Spinal cord (tissue), 10 donors: ENCODE measurements around the gene SLC26A5. TPM values are rescaled to one million over a fixed set of nuclear protein-coding genes. Genes with fewer than 3 reads are reported as not detected.

ENCODE experiments used
- DNase-seq, 6 donors: peaks; one replicate each; pipeline versions ENCODE4 v3.0.0 to v3.0.0-alpha.2; 2013 to 2015; ENCODE audit warnings: low spot score in 6 of 6, low read depth in 4 of 6
- H3K27ac ChIP-seq: one replicate; pipeline ENCODE4 v1.5.1; 2013; ENCODE audit warnings: low read depth, low read length, control low read depth
- H3K27me3 ChIP-seq: one replicate; pipeline ENCODE4 v1.6.1; 2013; ENCODE audit warnings: low read length; ENCODE audit not compliant: control insufficient read depth, insufficient read depth
- H3K36me3 ChIP-seq: one replicate; pipeline ENCODE4 v1.6.1; 2013; ENCODE audit warnings: low read length; ENCODE audit not compliant: control insufficient read depth, insufficient read depth
- H3K4me1 ChIP-seq: one replicate; pipeline ENCODE4 v1.6.1; 2013; ENCODE audit warnings: low read length; ENCODE audit not compliant: control insufficient read depth, insufficient read depth
- H3K4me3 ChIP-seq: one replicate; pipeline ENCODE4 v1.5.1; 2013; ENCODE audit warnings: low read depth, low read length, control low read depth
- H3K9me3 ChIP-seq: one replicate; pipeline ENCODE4 v1.6.1; 2013; ENCODE audit warnings: low read length; ENCODE audit not compliant: control insufficient read depth, insufficient read depth
- WGBS: methylation state at CpG from one replicate; pipeline ENCODE4 v1.1.5; 2013; ENCODE audit warnings: missing lambda C conversion rate; ENCODE audit not compliant: insufficient coverage; 5-methylcytosine and 5-hydroxymethylcytosine counted together
- polyA plus RNA-seq, 2 donors: library from polyadenylated mRNA; unstranded; fragments of 120-200 nt; gene quantifications; one replicate each; pipeline ENCODE4 v1.2.1, GENCODE V29; 2013; ENCODE audit not compliant: insufficient read length in 2 of 2
- total RNA-seq, 2 donors: library from RNA; depleted of rRNA in 1 of 2; stranded (reverse); fragments of 120-200 nt in 1 of 2; fragments of >200 nt in 1 of 2; gene quantifications; one replicate each; pipeline versions ENCODE4 v1.2.3 to v1.2.4, GENCODE V29; 2013 to 2014
- donor health status: healthy.

SLC26A5 gene
- total and polyA plus RNA-seq, 4 donors: 0.30 to 0.99 (median 0.60) TPM

DNA sequence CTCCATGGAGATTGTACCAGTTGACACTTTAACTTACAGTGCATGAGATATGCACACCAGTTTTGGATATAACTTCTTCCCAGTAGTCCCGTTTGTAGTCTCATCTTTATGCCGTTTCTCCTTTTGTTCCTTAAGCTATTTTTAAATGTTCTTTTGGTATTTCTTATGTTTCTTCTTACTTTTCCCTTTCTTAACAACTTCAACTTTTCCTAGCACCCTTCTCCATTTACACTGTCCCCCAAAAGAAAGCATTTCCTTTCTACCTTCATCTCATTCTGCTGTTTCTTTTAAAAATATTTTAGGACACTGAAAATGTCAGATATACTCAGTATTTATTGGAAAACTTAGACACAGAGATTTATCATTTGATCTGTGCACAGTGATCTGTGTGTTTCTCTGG lies 97.0 kb downstream of the SLC26A5 start:
- DNase-seq: no peak
- WGBS: no CpG with 5 or more reads among the region's 2 CpGs
- H3K4me3 ChIP-seq: peak overlapping the region; percentile 97

DNA sequence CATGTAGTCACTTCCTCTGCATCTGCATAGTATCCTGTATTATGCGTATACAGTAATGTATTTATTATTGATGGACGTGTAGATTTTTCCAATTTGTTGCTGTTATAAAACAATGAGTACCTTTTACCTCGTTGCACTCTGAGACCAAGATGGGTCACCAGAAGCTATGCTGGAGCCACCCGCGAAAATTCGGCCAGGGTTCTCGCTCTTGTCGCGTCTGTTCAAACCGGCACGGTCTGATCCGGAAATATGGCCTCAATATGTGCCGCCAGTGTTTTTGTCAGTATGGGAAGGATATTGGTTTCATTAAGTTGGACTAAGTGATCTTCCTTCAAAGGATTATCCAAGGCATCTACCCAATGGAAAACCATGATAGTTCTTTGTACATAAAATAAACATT lies 97.6 kb downstream of the SLC26A5 start:
- H3K4me3 ChIP-seq: peak overlapping the region; percentile 97
- peaks cover 6% of the 10 kb centered on the region for H3K36me3 ChIP-seq
- DNase-seq: no peak
- H3K27ac ChIP-seq: no peak overlapping the region
- no peaks in the 10 kb centered on the region for H3K27me3 ChIP-seq
- H3K9me3 ChIP-seq: no peaks in the 10 kb centered on the region
- peaks cover 8% of the 10 kb centered on the region for H3K4me1 ChIP-seq
- WGBS: 27% methylated on average over 7 of the region's 13 CpGs

More for the DNA sequence above, 97.0 kb downstream of the SLC26A5 start:
- no peaks in the 10 kb centered on the region for H3K9me3 ChIP-seq
- H3K27me3 ChIP-seq: no peaks in the 10 kb centered on the region
- peaks cover 8% of the 10 kb centered on the region for H3K4me1 ChIP-seq
- H3K36me3 ChIP-seq: peaks cover 6% of the 10 kb centered on the region
- H3K27ac ChIP-seq: no peak overlapping the region

DNA sequence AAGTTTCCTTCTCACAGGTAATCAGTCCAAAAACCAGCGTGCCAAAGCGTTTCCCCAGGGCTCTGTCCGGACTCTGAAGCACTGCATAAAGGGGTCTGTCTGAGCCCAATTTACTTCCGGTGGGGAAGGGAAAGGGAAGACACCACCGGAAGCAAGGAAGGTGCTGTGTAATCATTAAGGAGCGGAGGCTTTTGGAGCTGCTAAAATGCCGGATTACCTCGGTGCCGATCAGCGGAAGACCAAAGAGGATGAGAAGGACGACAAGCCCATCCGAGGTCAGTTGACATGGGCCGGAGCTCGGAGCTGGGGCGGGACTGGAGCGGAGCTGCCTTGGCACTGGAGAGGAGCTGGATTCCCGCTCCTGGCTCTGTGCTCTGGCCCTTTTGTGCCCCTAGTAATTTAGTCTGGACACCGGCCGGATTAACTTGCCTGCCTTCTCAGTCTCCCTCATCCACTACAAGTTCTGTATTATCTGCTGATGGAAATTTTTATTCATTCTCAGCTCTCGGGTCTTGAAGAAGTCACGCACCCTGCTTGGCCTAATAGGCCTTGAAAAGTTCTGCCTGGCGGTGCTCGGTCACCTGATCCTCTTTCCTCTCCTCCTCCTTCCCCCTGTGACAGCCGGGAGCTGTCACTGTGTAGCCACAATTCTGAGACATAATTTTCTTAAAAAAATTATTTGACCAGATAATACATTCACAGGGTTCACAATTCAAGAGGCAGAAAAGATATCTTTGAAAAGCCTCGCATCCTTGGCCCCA lies 98.3 kb downstream of the SLC26A5 start, which contains the start of gene PSMC2:
TSS of gene PSMC2 (plus strand) at position 137 of the 761 bp plus-strand sequence. CDS start at position 206, 69 bp downstream.
- peaks cover 3% of the 10 kb centered on the region for H3K36me3 ChIP-seq
- H3K9me3 ChIP-seq: no peaks in the 10 kb centered on the region
- H3K27ac ChIP-seq: peak within 1 kb of the TSS; percentile 96
- H3K4me1 ChIP-seq: peaks cover 14% of the 10 kb centered on the region
- no peaks in the 10 kb centered on the region for H3K27me3 ChIP-seq
- peak; percentile 90 to 98 (median 96) for DNase-seq
- WGBS: 0% methylated on average over 22 of the region's 25 CpGs
- peak within 1 kb of the TSS; percentile 97 for H3K4me3 ChIP-seq

DNA sequence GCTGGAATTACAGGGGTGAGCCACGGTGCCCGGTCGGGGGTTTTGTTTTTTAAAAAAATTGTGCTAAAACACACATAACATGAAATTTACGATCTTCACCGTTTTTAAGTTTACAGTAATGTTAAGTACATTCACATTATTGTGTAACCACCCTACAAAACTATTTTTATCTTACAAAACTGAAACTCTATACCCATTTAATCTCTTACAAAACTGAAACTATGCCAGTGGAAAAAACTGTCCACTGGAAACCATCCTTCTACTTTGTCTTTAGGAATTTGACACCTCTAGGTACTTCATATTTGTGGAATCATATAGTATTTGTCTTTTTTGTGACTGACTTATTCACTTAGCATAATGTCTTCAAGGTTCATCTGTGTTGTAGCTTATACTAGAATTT lies 99.6 kb downstream of the SLC26A5 start:
- Histone ChIP-seq H3K27me3 (no peaks in the 10 kb centered on the region), H3K4me3 (no peak overlapping the region), H3K4me1 (peaks cover 14% of the 10 kb centered on the region), H3K9me3 (no peaks in the 10 kb centered on the region), H3K36me3 (no peaks in the 10 kb centered on the region), H3K27ac (no peak overlapping the region)
- WGBS: 93% methylated on average over 3 of the region's 5 CpGs
- DNase-seq: no peak

DNA sequence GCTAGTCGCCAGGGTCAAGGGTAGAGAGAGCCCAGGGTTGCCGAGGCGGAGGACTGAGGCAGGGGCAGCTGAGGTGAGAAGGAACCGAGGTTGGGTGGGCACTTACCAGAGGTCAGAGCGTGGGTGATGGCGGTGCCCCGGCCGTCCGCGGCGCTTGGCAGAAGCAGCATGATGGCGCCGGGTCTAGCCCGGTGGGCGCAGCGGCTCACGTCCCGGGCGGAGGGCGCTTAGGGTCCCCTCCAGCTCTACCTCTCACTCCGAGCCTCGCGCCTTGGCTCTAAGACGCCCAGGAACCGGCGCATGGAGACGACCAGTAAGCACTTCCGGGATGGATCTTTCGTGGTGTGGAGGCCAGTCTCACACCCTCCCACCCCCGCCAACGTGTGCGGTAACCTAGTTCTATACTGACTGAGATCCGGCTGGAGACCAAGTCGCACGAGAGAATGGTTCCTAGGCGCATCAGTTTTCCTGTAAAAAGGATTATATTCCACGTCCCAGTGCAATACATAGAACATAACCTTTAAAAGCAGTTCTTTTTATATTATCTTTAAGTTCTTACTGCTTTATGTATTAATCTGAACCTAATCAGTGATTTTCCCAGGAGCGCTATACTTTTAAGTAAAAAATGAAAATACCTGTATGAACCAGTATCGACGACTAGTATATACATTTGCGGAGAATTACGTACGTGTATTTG lies 101.4 kb downstream of the SLC26A5 start, which contains the start of gene DNAJC2:
TSS of gene DNAJC2 (minus strand) at position 315 of the 697 bp plus-strand sequence. CDS start at position 170, 145 bp downstream.
- WGBS: under 1% methylated on average over 33 of the region's 43 CpGs
- peak within 1 kb of the TSS; percentile 78 for H3K27ac ChIP-seq
- H3K4me3 ChIP-seq: peak within 1 kb of the TSS; percentile 87
- no peaks in the 10 kb centered on the region for H3K9me3 ChIP-seq
- peaks cover 12% of the 10 kb centered on the region for H3K4me1 ChIP-seq
- H3K27me3 ChIP-seq: no peaks in the 10 kb centered on the region
- peaks cover 4% of the 10 kb centered on the region for H3K36me3 ChIP-seq
- DNase-seq: peak; percentile 82 to 98 (median 88)

DNA sequence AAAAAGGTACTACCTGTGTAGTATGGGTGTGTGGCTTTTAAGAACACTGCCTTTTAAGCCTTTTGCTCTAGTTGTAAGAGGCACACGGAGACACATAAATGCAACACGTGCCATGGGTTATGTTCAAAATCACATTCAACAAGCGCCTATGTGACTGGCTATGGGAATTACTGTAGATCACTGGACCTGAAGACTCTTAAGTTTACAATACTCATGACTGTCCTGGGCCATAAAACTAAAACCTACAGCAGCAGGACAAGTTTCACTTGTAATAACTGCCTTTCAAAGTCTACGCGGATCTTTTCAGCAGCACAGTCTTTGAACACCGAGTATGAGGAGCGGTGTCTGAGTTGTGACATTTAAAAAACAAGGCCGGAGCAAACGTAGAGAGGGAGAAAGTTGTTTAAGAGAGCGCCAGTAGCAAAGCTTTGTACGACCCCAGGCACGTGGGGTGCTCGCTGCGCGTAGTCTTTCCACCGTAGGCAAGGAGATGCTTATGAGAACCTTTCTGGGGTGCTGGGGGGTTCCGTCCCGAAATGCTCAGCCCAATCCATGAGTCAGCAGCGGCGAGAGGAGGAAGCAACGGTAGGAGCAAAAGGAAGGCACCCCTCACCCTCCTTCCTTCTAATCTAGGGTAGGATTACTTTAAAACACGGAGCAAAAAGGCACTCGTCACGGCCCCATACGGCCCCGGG lies 102.1 kb downstream of the SLC26A5 start:
- Histone ChIP-seq H3K9me3 (no peaks in the 10 kb centered on the region), H3K27ac (peak overlapping the region; percentile 78), H3K4me3 (peak overlapping the region; percentile 87), H3K36me3 (peaks cover 7% of the 10 kb centered on the region), H3K4me1 (peaks cover 9% of the 10 kb centered on the region), H3K27me3 (no peaks in the 10 kb centered on the region)
- DNase-seq: peak in 2 of 6 donors; percentile 21 to 33
- WGBS: 0% methylated on average over 20 of the region's 26 CpGs

- H3K27me3 ChIP-seq: no peaks in the 10 kb centered on the region
- H3K4me1 ChIP-seq: peaks cover 6% of the 10 kb centered on the region
- peaks cover 10% of the 10 kb centered on the region for H3K36me3 ChIP-seq
- no peak overlapping the region for H3K27ac ChIP-seq
- no peaks in the 10 kb centered on the region for H3K9me3 ChIP-seq
- peak overlapping the region; percentile 87 for H3K4me3 ChIP-seq
- DNase-seq: no peak
These were observed 102.7 kb downstream of the SLC26A5 start for GRCh38 chr7:103343332-103343731.

DNA sequence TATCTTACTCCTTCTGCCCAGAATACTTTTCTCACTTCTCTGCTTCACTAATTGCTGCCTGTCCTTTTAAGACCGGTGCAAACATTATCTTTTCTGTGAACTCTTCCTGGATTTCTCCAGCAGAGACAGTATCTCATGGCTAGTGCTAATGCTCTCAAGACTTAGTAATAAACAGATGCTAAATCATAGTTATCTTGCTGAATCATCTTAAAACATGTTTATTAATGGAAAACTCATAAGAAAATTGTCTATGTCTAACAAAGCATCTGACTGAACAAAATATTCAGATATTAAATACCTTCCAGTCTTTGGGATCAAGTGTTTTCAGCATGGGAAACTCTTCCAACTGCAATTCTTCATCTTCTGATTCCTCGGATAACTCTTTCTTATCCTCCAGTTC lies 104.5 kb downstream of the SLC26A5 start:
- WGBS: 100% methylated on average over 1 of the region's 2 CpGs
- H3K27ac ChIP-seq: no peak overlapping the region
- H3K4me3 ChIP-seq: no peak overlapping the region
- peaks cover 11% of the 10 kb centered on the region for H3K36me3 ChIP-seq
- peaks cover 5% of the 10 kb centered on the region for H3K4me1 ChIP-seq
- DNase-seq: no peak
- H3K27me3 ChIP-seq: no peaks in the 10 kb centered on the region
- H3K9me3 ChIP-seq: no peaks in the 10 kb centered on the region

DNA sequence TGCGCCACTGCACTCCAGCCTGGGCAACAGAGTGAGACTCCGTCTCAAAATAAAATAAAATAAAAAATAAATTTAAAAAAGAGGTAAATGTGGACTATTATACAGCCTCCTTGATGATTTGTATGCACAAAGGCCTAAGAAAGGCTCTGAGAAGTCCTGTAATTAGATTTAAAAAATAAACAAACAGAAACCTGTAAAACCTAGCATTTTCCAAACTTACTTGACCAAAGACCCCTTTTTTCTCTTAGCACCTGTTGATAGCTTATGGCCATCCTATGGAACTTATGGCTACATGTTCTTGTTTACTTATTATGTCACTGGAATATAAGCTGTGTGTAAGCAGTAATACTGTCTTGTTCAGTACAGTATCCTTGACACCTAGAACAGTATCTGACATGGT lies 107.1 kb downstream of the SLC26A5 start:
- Histone ChIP-seq H3K27me3 (no peaks in the 10 kb centered on the region), H3K36me3 (peaks cover 33% of the 10 kb centered on the region), H3K9me3 (no peaks in the 10 kb centered on the region), H3K27ac (no peak overlapping the region), H3K4me3 (no peak overlapping the region), H3K4me1 (peaks cover 5% of the 10 kb centered on the region)
- no CpG with 5 or more reads among the region's 2 CpGs for WGBS
- DNase-seq: no peak
